PC-3 (cell line): ENCODE measurements around the gene PCGF5. TPM values are rescaled to one million over a fixed set of nuclear protein-coding genes. Genes with fewer than 3 reads are reported as not detected.

Experiments used
- ATAC-seq: fragments of 200-7000 bp; cut with Tn5 transposase; 2 replicates; pipeline ENCODE4 v1.9.1; 2020; ENCODE audit warnings: mild to moderate bottlenecking, moderate library complexity
- BruUV-seq: library from RNA; stranded (reverse); fragments of 400-500 nt; replicated peaks from 2 replicates; lab custom pipeline; 2021; lab: Mats Ljungman, UMichigan
- CTCF ChIA-PET: fragments of 300-600 bp; sonication (Branson Sonifier 250); formaldehyde crosslinking; loops from one replicate; lab custom pipeline; 2022; ENCODE audit warnings: antibody characterized with exemption; lab: Charles Lee
- POLR2A ChIA-PET: fragments of 300-600 bp; sonication (Branson Sonifier 250); formaldehyde crosslinking; loops from one replicate; lab custom pipeline; 2022; ENCODE audit warnings: antibody characterized with exemption; ENCODE audit not compliant: unreplicated experiment; lab: Charles Lee
- DNase-seq: peaks from one replicate; pipeline ENCODE4 v3.0.0-alpha.2; 2015
- H2AFZ ChIP-seq: fragments of 300-600 bp; sonication (generic); 2 replicates; pipeline ENCODE4 v1.6.0; 2016; ENCODE audit warnings: antibody characterized with exemption, low read length
- H3F3A ChIP-seq: fragments of 300-600 bp; sonication (generic); one replicate; pipeline ENCODE4 v1.6.0; 2017; ENCODE audit warnings: antibody characterized with exemption, low read length, control low read depth, mild to moderate bottlenecking; ENCODE audit not compliant: unreplicated experiment
- H3K27ac ChIP-seq: fragments of 300-600 bp; sonication (generic); 2 replicates; pipeline ENCODE4 v1.5.1; 2016; ENCODE audit warnings: mild to moderate bottlenecking, low read length
- H3K27me3 ChIP-seq: fragments of 300-600 bp; sonication (generic); 2 replicates; pipeline ENCODE4 v1.6.1; 2016; ENCODE audit warnings: low read length, mixed read lengths
- H3K36me3 ChIP-seq: fragments of 300-600 bp; sonication (generic); 2 replicates; pipeline ENCODE4 v1.6.1; 2016; ENCODE audit warnings: low read depth, mixed run types, low read length, mixed read lengths
- H3K4me1 ChIP-seq: fragments of 300-600 bp; sonication (generic); 2 replicates; pipeline ENCODE4 v1.5.1; 2016; ENCODE audit warnings: low read length; ENCODE audit not compliant: insufficient read depth
- H3K4me2 ChIP-seq: fragments of 300-600 bp; sonication (generic); 2 replicates; pipeline ENCODE4 v1.6.0; 2016; ENCODE audit warnings: low read length
- H3K4me3 ChIP-seq: fragments of 300-600 bp; sonication (generic); 2 replicates; pipeline ENCODE4 v1.5.1; 2016; ENCODE audit warnings: mild to moderate bottlenecking, low read length, mixed read lengths
- H3K79me2 ChIP-seq: fragments of 300-600 bp; sonication (generic); 2 replicates; pipeline ENCODE4 v1.6.1; 2017; ENCODE audit warnings: low read length, mixed read lengths
- H3K9ac ChIP-seq: fragments of 300-600 bp; sonication (generic); 2 replicates; pipeline ENCODE4 v1.6.0; 2016; ENCODE audit warnings: mild to moderate bottlenecking, low read length
- H3K9me2 ChIP-seq: fragments of 300-600 bp; sonication (generic); replicated peaks from 2 replicates; pipeline ENCODE4 v1.6.1; 2016; ENCODE audit warnings: mixed run types, low read length, mixed read lengths
- H3K9me3 ChIP-seq: fragments of 300-600 bp; sonication (generic); 2 replicates; pipeline ENCODE4 v1.6.1; 2016; ENCODE audit warnings: low read length, mixed read lengths
- H4K20me1 ChIP-seq: fragments of 300-600 bp; sonication (generic); 2 replicates; pipeline ENCODE4 v1.6.1; 2016; ENCODE audit warnings: low read length, mixed read lengths
- CTCF ChIP-seq: fragments of 300-600 bp; sonication (generic); conservative IDR thresholded peaks from 2 replicates; pipeline ENCODE4 v1.5.1; 2017; ENCODE audit warnings: antibody characterized with exemption, low read depth, mild to moderate bottlenecking, low read length
- EZH2 ChIP-seq: fragments of 300-600 bp; sonication (generic); IDR thresholded peaks from one replicate; pipeline ENCODE4 v1.6.1; 2017; ENCODE audit warnings: antibody characterized with exemption, mild to moderate bottlenecking, low read length; ENCODE audit not compliant: unreplicated experiment
- EZH2phosphoT487 ChIP-seq: fragments of 300-600 bp; sonication (generic); IDR thresholded peaks from 2 replicates; pipeline ENCODE4 v1.6.1; 2018; ENCODE audit warnings: mild to moderate bottlenecking, antibody characterized with exemption, low read length, borderline replicate concordance
- intact Hi-C: fragments of 100-400 bp; cut with micrococcal nuclease; formaldehyde crosslinking; loops from 2 replicates; pipeline ENCODE4 v1.9.0; 2023
- total RNA-seq: library from RNA; depleted of rRNA; stranded (reverse); fragments of >200 nt; gene quantifications from 2 replicates; pipeline ENCODE4 v1.2.3, GENCODE V29; 2014

The PCGF5 gene
- total RNA-seq, 1 experiment from 2014 or later, result 25.0 TPM

GRCh38 chr10:91294134-91294906, 73.9 kb downstream of the PCGF5 start:
- no peak for TF ChIP-seq EZH2phosphoT487
- TF ChIP-seq EZH2, result no peak
- no peak for TF ChIP-seq CTCF
- POLR2A ChIA-PET, result no interaction called here
- Histone ChIP-seq H3K4me2 (no peak overlapping the region), H4K20me1 (no peaks in the 10 kb centered on the region), H3K9me2 (no peaks in the 10 kb centered on the region), H3K27me3 (no peaks in the 10 kb centered on the region), H3K27ac (no peak overlapping the region), H3F3A (no peaks in the 10 kb centered on the region), H3K79me2 (no peaks in the 10 kb centered on the region), H3K9me3 (no peaks in the 10 kb centered on the region), H3K4me3 (no peak overlapping the region), H3K36me3 (no peaks in the 10 kb centered on the region), H3K9ac (no peak overlapping the region), H2AFZ (no peak overlapping the region), H3K4me1 (peaks cover 3% of the 10 kb centered on the region; the same call in 1 of the 2 replicates)
- intact Hi-C loops, result no loop called here
- CTCF ChIA-PET, result no interaction called here
- no peak for DNase-seq
- BruUV-seq, result no TSS peak
- ATAC-seq, result no peak

DNA sequence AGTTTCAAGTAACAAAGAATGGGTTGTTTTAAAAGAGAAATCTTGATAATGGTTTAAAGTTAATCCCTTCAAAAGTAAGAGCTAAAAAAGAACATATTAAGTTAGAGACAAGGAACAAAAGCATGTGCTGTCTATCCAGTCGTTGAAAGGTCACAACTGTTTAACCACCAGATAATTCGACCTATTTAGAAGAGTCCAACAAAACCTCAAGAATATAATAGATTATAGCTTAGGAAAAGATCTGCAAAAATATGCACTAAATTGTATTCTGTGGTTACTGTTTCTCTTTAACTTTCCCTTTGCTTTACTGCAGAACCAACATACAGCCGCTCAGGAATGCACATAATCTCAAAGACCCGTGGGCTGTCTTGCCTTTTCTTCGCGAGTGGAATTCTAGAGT, 74.9 kb downstream of the PCGF5 start:
- no peaks in the 10 kb centered on the region for H3K27me3 ChIP-seq
- no peak for TF ChIP-seq EZH2phosphoT487
- TF ChIP-seq EZH2, result no peak
- TF ChIP-seq CTCF, result no peak
- no peaks in the 10 kb centered on the region for H3K9me3 ChIP-seq
- intact Hi-C loops, result loop anchor here (5.0 kb wide), 1 partner anchor 337 kb away; the partner anchor contains the start of gene PPP1R3C
- H3F3A ChIP-seq, result no peaks in the 10 kb centered on the region
- no peak overlapping the region for H3K4me3 ChIP-seq
- H3K4me1 ChIP-seq, result peaks cover 13% of the 10 kb centered on the region
- no peak overlapping the region for H3K4me2 ChIP-seq
- no peaks in the 10 kb centered on the region for H3K9me2 ChIP-seq
- H3K27ac ChIP-seq, result no peak overlapping the region
- no peaks in the 10 kb centered on the region for H3K79me2 ChIP-seq
- H3K9ac ChIP-seq, result no peak overlapping the region
- no peaks in the 10 kb centered on the region for H3K36me3 ChIP-seq
- BruUV-seq, result no TSS peak
- no peaks in the 10 kb centered on the region for H4K20me1 ChIP-seq
- no peak for DNase-seq
- POLR2A ChIA-PET, result no interaction called here
- H2AFZ ChIP-seq, result no peak overlapping the region
- ATAC-seq, result no peak
- CTCF ChIA-PET, result no interaction called here

DNA sequence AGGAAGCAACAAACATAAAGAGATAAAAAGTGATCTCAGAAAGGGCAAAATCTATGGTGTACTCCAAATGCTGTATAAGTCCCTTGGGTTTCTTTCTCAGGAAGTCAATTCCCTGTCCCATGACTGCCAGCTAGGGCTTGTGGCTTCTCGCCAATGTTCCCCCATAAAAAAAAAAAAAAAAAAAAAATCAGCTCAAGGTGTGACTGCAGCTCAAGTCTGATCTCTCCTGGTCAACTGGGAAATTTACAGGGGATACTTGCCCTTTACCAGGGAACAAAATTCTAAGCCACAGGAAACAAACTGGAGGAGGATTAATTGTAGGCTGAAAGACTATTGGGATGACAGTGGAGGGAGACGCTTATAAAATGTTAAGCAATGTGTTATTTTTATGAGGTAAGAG, 76.0 kb downstream of the PCGF5 start:
- Histone ChIP-seq H3F3A (no peaks in the 10 kb centered on the region), H3K4me2 (no peak overlapping the region), H3K4me3 (no peak overlapping the region), H3K27ac (no peak overlapping the region), H2AFZ (no peak overlapping the region), H3K27me3 (no peaks in the 10 kb centered on the region), H4K20me1 (no peaks in the 10 kb centered on the region), H3K9me2 (no peaks in the 10 kb centered on the region), H3K79me2 (no peaks in the 10 kb centered on the region), H3K9ac (no peak overlapping the region), H3K4me1 (peaks cover 16% of the 10 kb centered on the region), H3K36me3 (no peaks in the 10 kb centered on the region), H3K9me3 (no peaks in the 10 kb centered on the region)
- TF ChIP-seq EZH2 (no peak), EZH2phosphoT487 (no peak), CTCF (peak; percentile 45; the same call in 1 of the 2 replicates)
- DNase-seq (peak; percentile 34), ATAC-seq (no peak)
- ChIA-PET POLR2A (no interaction called here), CTCF (interaction anchor here (0.6 to 1.0 kb wide), 3 partner anchors 73 to 208 kb away, joined by 3 to 10 read pairs (median 6); no protein-coding TSS in a partner anchor)
- intact Hi-C loops, result loop anchor here (5.0 kb wide), 1 partner anchor 336 kb away; the partner anchor contains the start of gene PPP1R3C
- BruUV-seq, result no TSS peak
